SK-N-SH treated with all-trans-retinoic acid at 6 μM for 48 hours (cell line): ENCODE measurements around the gene MED13.

Experiments used
- ATAC-seq: fragments of 200-7000 bp; cut with Tn5 transposase; 3 replicates; pipeline ENCODE4 v1.9.1; 2020; ENCODE audit warnings: mild to moderate bottlenecking, moderate library complexity
- ARNTL ChIP-seq: fragments of 450-650 bp; formaldehyde crosslinking; IDR thresholded peaks from 2 replicates; pipeline ENCODE4 v1.5.0; 2020; ENCODE audit warnings: low read depth, mild to moderate bottlenecking, moderate library complexity, borderline replicate concordance
- BACH2 ChIP-seq: fragments of 250-450 bp; sonication (Bioruptor Pico); IDR thresholded peaks from 2 replicates; pipeline ENCODE4 v1.9.0; 2021; ENCODE audit warnings: mild to moderate bottlenecking, borderline replicate concordance
- CSDC2 ChIP-seq: fragments of 250-450 bp; sonication (Bioruptor Pico); IDR thresholded peaks from 2 replicates; pipeline ENCODE4 v1.5.0; 2020; ENCODE audit warnings: mild to moderate bottlenecking, moderate library complexity
- ESRRG ChIP-seq: fragments of 250-450 bp; sonication (Bioruptor Pico); IDR thresholded peaks from 2 replicates; pipeline ENCODE4 v1.6.1; 2021; ENCODE audit warnings: mild to moderate bottlenecking
- GLIS3 ChIP-seq: fragments of 250-450 bp; sonication (Bioruptor Pico); IDR thresholded peaks from 2 replicates; pipeline ENCODE4 v1.5.0; 2020; ENCODE audit warnings: mild to moderate bottlenecking, moderate library complexity
- ISL1 ChIP-seq: fragments of 250-450 bp; sonication (Bioruptor Pico); IDR thresholded peaks from 2 replicates; pipeline ENCODE4 v2.1.2; 2022; ENCODE audit warnings: mild to moderate bottlenecking, moderate library complexity
- PATZ1 ChIP-seq: fragments of 250-450 bp; sonication (Bioruptor Pico); IDR thresholded peaks from 2 replicates; pipeline ENCODE4 v1.8.0; 2020; ENCODE audit warnings: mild to moderate bottlenecking, moderate library complexity, borderline replicate concordance
- POU6F1 ChIP-seq: fragments of 250-450 bp; sonication (Bioruptor Pico); IDR thresholded peaks from 2 replicates; pipeline ENCODE4 v1.8.0; 2021; ENCODE audit warnings: low read depth, mild to moderate bottlenecking, moderate library complexity, borderline replicate concordance
- PPARA ChIP-seq: fragments of 250-450 bp; sonication (Bioruptor Pico); IDR thresholded peaks from 2 replicates; pipeline ENCODE4 v1.5.0; 2020; ENCODE audit warnings: mild to moderate bottlenecking, borderline replicate concordance
- RARB ChIP-seq: fragments of 250-450 bp; sonication (Bioruptor Pico); IDR thresholded peaks from 2 replicates; pipeline ENCODE4 v1.8.0; 2021; ENCODE audit warnings: mild to moderate bottlenecking, moderate library complexity
- SNAI2 ChIP-seq: fragments of 250-450 bp; sonication (Bioruptor Pico); IDR thresholded peaks from 2 replicates; pipeline ENCODE4 v1.5.0; 2020; ENCODE audit warnings: mild to moderate bottlenecking, moderate library complexity
- TCF4 ChIP-seq: fragments of 250-450 bp; sonication (Bioruptor Pico); IDR thresholded peaks from 2 replicates; pipeline ENCODE4 v1.8.0; 2021; ENCODE audit warnings: mild to moderate bottlenecking, moderate library complexity, borderline replicate concordance
- ZC3H10 ChIP-seq: fragments of 250-450 bp; sonication (Bioruptor Pico); IDR thresholded peaks from 2 replicates; pipeline ENCODE4 v1.5.1; 2021; ENCODE audit warnings: mild to moderate bottlenecking, moderate library complexity
- ZFP3 ChIP-seq: fragments of 250-450 bp; sonication (Bioruptor Pico); IDR thresholded peaks from 2 replicates; pipeline ENCODE4 v1.5.0; 2020; ENCODE audit warnings: mild to moderate bottlenecking, moderate library complexity
- ZFP30 ChIP-seq: fragments of 450-650 bp; formaldehyde crosslinking; IDR thresholded peaks from 2 replicates; pipeline ENCODE4 v1.5.0; 2022; ENCODE audit warnings: mild to moderate bottlenecking, moderate library complexity
- ZNF565 ChIP-seq: fragments of 450-650 bp; formaldehyde crosslinking; conservative IDR thresholded peaks from 2 replicates; pipeline ENCODE4 v1.5.0; 2020; ENCODE audit warnings: low read depth, mild to moderate bottlenecking, moderate library complexity
- ZNF8 ChIP-seq: fragments of 450-650 bp; formaldehyde crosslinking; IDR thresholded peaks from 2 replicates; pipeline ENCODE4 v1.5.0; 2020; ENCODE audit warnings: mild to moderate bottlenecking, moderate library complexity
- TF ChIP-seq, protein P1 (sequence below): fragments of 250-450 bp; sonication (Bioruptor Pico); IDR thresholded peaks from 2 replicates; pipeline ENCODE4 v1.5.1; 2020; ENCODE audit warnings: low read depth, mild to moderate bottlenecking, moderate library complexity
- TF ChIP-seq, protein P2 (sequence below): fragments of 250-450 bp; sonication (Bioruptor Pico); IDR thresholded peaks from 2 replicates; pipeline ENCODE4 v1.5.1; 2021; ENCODE audit warnings: mild to moderate bottlenecking, moderate library complexity
- TF ChIP-seq, protein P3 (sequence below): fragments of 250-450 bp; sonication (Bioruptor Pico); IDR thresholded peaks from 2 replicates; pipeline ENCODE4 v1.5.0; 2020; ENCODE audit warnings: mild to moderate bottlenecking, moderate library complexity

MED13 gene

DNA sequence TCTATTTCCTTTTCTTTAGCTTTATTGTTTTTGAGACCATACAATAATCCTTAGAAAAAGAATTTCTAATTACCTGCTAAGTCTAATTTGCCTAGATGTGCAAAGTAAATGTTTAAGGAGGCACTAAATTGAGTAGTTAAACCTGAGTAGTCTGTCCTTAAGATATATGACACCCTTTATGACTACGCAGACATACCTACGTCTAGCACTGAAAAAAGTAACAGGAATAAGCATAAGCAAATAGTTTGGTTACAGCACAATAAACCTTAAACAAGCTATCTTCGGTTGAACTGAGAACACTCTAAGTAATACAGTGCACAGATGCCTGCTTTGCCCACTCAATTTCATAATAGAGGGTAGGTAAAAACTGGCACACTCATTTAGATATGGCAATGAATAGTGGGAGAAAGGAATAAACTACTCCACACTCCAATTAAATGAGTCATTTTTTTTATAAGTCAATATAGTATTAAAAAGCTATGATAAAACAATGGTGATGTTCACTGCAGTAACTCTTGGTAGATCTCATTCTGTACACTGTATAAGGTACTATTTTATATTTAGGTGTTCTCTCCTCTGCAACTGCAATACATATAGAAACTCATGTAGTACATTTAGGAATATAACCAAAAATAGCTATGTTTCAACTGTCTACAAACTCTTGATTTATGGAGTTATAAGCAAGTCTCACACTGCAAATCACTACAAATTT, 117.6 kb downstream of the MED13 start:
- TF ChIP-seq PATZ1 (CRISPR knock-in tag) (no peak), ISL1 (CRISPR knock-in tag) (no peak), TCF4 (CRISPR knock-in tag) (no peak), GLIS3 (no peak)
- TF ChIP-seq, protein P1, sequence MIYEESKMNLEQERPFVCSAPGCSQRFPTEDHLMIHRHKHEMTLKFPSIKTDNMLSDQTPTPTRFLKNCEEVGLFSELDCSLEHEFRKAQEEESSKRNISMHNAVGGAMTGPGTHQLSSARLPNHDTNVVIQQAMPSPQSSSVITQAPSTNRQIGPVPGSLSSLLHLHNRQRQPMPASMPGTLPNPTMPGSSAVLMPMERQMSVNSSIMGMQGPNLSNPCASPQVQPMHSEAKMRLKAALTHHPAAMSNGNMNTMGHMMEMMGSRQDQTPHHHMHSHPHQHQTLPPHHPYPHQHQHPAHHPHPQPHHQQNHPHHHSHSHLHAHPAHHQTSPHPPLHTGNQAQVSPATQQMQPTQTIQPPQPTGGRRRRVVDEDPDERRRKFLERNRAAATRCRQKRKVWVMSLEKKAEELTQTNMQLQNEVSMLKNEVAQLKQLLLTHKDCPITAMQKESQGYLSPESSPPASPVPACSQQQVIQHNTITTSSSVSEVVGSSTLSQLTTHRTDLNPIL (CRISPR knock-in tag) = no peak
- no peak for ATAC-seq

DNA sequence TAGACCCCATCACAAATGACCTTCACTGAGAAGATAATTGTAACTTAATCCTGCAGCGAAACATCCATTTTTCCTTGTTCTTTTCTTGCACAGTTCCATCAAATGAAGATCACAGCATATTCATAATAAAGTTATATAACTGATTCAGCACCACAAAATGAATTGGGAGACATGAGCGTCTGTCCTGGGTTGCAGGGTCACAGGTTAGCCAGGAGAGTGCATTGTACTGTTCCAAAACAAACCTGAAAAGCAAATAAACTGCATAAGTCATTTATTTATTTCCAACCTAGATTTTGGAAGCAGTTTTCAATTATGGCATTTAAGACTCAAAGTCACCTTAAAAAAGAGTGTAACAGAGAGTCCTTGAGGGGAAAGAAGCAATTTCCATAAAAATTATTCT, 118.7 kb downstream of the MED13 start:
- TF ChIP-seq CSDC2 (CRISPR knock-in tag) = no peak
- no peak for TF ChIP-seq ESRRG (CRISPR knock-in tag)
- no peak for TF ChIP-seq BACH2 (CRISPR knock-in tag)
- no peak for TF ChIP-seq GLIS3
- ATAC-seq = no peak

DNA sequence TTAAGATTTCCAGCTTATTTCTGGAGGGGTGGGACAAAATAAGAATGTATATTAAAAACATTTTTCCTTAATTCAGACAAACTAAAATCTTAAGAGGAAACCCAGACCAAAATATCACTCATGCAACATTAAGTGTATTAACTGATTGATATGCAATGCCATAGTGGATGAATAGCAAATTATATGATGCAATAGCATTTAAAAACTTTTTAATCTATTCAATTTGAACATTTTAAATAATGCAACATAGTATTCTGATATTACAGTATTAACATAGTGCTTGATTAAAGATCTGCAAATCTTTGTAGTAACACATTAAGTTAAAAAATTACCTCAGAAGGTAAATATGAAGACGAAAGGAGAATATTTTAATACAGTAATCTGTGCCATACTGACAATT, 122.0 kb downstream of the MED13 start:
- ATAC-seq = no peak
- TF ChIP-seq ZFP30 (CRISPR knock-in tag) = no peak
- no peak for TF ChIP-seq PATZ1 (CRISPR knock-in tag)
- TF ChIP-seq RARB = no peak
- TF ChIP-seq, protein P2, sequence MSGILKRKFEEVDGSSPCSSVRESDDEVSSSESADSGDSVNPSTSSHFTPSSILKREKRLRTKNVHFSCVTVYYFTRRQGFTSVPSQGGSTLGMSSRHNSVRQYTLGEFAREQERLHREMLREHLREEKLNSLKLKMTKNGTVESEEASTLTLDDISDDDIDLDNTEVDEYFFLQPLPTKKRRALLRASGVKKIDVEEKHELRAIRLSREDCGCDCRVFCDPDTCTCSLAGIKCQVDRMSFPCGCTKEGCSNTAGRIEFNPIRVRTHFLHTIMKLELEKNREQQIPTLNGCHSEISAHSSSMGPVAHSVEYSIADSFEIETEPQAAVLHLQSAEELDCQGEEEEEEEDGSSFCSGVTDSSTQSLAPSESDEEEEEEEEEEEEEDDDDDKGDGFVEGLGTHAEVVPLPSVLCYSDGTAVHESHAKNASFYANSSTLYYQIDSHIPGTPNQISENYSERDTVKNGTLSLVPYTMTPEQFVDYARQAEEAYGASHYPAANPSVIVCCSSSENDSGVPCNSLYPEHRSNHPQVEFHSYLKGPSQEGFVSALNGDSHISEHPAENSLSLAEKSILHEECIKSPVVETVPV (CRISPR knock-in tag) = no peak
- no peak for TF ChIP-seq TCF4 (CRISPR knock-in tag)
- no peak for TF ChIP-seq PPARA (CRISPR knock-in tag)
- no peak for TF ChIP-seq ESRRG (CRISPR knock-in tag)
- TF ChIP-seq ZNF8 (CRISPR knock-in tag) = no peak
- TF ChIP-seq, protein P1 (CRISPR knock-in tag) = no peak
- TF ChIP-seq ZFP3 (CRISPR knock-in tag) = no peak
- no peak for TF ChIP-seq SNAI2 (CRISPR knock-in tag)
- TF ChIP-seq, protein P3, sequence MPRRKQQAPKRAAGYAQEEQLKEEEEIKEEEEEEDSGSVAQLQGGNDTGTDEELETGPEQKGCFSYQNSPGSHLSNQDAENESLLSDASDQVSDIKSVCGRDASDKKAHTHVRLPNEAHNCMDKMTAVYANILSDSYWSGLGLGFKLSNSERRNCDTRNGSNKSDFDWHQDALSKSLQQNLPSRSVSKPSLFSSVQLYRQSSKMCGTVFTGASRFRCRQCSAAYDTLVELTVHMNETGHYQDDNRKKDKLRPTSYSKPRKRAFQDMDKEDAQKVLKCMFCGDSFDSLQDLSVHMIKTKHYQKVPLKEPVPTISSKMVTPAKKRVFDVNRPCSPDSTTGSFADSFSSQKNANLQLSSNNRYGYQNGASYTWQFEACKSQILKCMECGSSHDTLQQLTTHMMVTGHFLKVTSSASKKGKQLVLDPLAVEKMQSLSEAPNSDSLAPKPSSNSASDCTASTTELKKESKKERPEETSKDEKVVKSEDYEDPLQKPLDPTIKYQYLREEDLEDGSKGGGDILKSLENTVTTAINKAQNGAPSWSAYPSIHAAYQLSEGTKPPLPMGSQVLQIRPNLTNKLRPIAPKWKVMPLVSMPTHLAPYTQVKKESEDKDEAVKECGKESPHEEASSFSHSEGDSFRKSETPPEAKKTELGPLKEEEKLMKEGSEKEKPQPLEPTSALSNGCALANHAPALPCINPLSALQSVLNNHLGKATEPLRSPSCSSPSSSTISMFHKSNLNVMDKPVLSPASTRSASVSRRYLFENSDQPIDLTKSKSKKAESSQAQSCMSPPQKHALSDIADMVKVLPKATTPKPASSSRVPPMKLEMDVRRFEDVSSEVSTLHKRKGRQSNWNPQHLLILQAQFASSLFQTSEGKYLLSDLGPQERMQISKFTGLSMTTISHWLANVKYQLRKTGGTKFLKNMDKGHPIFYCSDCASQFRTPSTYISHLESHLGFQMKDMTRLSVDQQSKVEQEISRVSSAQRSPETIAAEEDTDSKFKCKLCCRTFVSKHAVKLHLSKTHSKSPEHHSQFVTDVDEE (CRISPR knock-in tag) = no peak
- TF ChIP-seq POU6F1 (CRISPR knock-in tag) = no peak
- TF ChIP-seq ZC3H10 (CRISPR knock-in tag) = no peak
- no peak for TF ChIP-seq ISL1 (CRISPR knock-in tag)
- TF ChIP-seq ARNTL (CRISPR knock-in tag) = no peak
- TF ChIP-seq CSDC2 (CRISPR knock-in tag) = no peak
- TF ChIP-seq ZNF565 (CRISPR knock-in tag) = no peak
